OCI-LY7 (cell line): ENCODE data around the gene ABCC1.

Experiments used
- CTCF ChIP-seq: fragments of 200-600 bp; sonication (generic); conservative IDR thresholded peaks from 2 replicates; pipeline ENCODE4 v1.5.1; 2014; ENCODE audit warnings: mild to moderate bottlenecking, antibody characterized with exemption, low read length, moderate library complexity, mixed read lengths
- EZH2phosphoT487 ChIP-seq: fragments of 200-600 bp; sonication (generic); IDR thresholded peaks from 2 replicates; pipeline ENCODE4 v1.6.1; 2018; ENCODE audit warnings: low read depth, borderline replicate concordance, mild to moderate bottlenecking, mixed run types, antibody characterized with exemption, low read length, moderate library complexity, mixed read lengths

- TF ChIP-seq CTCF: no peak
- TF ChIP-seq EZH2phosphoT487: no peak
These were observed 190.4 kb downstream of the ABCC1 start for GRCh38 chr16:16139806-16140205.
